ENCODE data around the gene CCBE1.

The CCBE1 gene

GRCh38 chr18:59620381-59620780 is 76.8 kb downstream of the CCBE1 start:
- TF ChIP-seq ZFX (IDR thresholded peaks at IDR 0.05; ENCODE audit: borderline replicate concordance) (no peak), CTCF (IDR thresholded peaks at IDR 0.05) (no peak)

DNA sequence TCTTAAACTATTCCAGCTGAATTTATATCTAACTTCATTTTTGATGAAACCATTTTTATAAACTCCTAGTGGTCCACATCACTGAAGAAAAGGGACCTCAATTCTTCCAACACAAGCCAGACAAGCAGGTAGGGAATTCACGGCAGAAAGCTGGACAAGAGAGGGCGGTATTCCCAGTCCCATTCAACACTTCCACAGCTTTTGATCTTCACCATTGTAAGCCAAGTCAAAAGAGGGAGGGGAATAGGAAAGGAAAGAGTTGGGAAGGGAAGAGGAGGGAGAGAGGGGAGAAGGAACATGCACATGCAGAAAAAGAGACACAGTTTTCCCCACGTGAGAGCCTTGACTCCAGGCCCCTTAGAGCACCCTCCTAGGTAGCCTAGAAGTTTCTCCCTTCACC is 77.4 kb downstream of the CCBE1 start:
- no peak overlapping the region for H3K27ac ChIP-seq
- no peak for TF ChIP-seq CTCF (IDR thresholded peaks at IDR 0.05)

More at GRCh38 chr18:59620381-59620780, 76.8 kb downstream of the CCBE1 start:
- no peak overlapping the region for H3K27ac ChIP-seq

- no peak overlapping the region for H3K27ac ChIP-seq
- no peak for TF ChIP-seq ZFX (IDR thresholded peaks at IDR 0.05; ENCODE audit: borderline replicate concordance)
- TF ChIP-seq CTCF (IDR thresholded peaks at IDR 0.05): no peak
Observed at GRCh38 chr18:59617468-59617932, 79.7 kb downstream of the CCBE1 start.

DNA sequence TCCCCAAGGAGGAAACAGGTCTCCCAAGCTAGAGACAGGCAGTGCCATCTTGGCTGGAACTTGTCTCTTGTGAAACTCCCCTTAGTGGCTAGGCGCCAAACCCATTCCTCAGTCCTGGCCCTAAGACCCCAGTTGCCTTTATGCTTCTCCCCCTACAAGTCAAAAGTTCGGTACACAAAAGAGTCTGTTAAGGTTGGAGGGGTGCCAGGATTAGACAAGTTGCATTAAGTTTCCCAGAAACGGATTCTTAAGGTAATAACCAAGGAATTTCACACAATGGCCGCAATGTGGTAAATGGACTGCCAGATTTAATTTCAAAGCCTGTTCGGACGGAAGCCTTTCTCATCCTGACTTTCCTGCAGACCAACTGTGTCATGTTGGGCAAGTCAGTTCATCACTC is 80.7 kb downstream of the CCBE1 start:
- no peak overlapping the region for H3K27ac ChIP-seq
- TF ChIP-seq CTCF (IDR thresholded peaks at IDR 0.05): no peak
- TF ChIP-seq ZFX (IDR thresholded peaks at IDR 0.05; ENCODE audit: borderline replicate concordance): no peak

DNA sequence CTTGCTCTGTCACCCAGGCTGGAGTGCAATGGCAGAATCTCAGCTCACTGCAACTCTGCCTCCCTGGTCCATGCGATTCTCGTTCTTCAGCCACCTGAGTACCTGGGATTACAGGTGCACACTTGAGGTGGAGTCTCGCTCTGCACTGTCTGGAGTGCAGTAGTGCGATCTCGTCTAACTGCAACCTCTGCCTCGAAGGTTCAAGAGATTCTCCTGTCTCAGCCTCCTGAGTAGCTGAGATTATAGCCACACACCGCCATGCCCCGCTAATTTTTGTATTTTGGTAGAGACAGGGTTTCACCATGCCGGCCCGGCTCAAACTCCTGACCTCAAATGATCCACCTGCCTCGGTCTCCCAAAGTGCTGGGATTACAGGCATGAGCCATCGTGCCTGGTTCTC is 83.3 kb downstream of the CCBE1 start:
- TF ChIP-seq CTCF (IDR thresholded peaks at IDR 0.05) (no peak), ZFX (IDR thresholded peaks at IDR 0.05; ENCODE audit: borderline replicate concordance) (no peak)
- H3K27ac ChIP-seq: no peak overlapping the region

DNA sequence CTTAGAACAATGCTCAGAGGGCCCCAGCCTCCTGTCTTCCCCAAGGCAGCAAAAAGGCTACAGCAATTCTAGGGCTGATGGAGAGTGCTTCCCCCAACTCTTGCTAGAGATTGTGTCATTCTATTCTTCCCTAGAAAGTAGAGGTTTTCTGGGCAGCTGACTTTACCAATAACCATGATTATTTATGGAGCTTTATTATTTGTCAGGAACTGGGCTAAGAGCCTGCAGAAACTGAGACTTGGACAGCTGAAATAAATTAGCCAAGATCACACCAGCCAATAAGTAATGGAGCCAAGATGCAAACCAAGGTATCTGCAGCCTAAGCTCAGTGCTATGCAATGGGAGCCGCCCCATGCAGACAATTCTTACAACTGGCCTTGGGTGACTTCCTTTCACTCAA is 84.8 kb downstream of the CCBE1 start:
- no peak for TF ChIP-seq ZFX (IDR thresholded peaks at IDR 0.05; ENCODE audit: borderline replicate concordance)
- TF ChIP-seq CTCF (IDR thresholded peaks at IDR 0.05): no peak
- H3K27ac ChIP-seq: no peak overlapping the region

GRCh38 chr18:59610546-59611140 is 86.6 kb downstream of the CCBE1 start:
- TF ChIP-seq ZFX (IDR thresholded peaks at IDR 0.05; ENCODE audit: borderline replicate concordance): no peak
- no peak for TF ChIP-seq CTCF (IDR thresholded peaks at IDR 0.05)
- no peak overlapping the region for H3K27ac ChIP-seq
